Adipocyte (in vitro differentiated cells): Measurements from ENCODE around the gene AP3B2.
"Not testable (repeated sequence)": the region's sequence is repeated elsewhere in the genome, so short reads cannot be mapped to it uniquely, and the experiment has no call there.

Experiments used
- DNase-seq: peaks from one replicate; pipeline ENCODE4 v3.0.0-alpha.2; 2015; ENCODE audit warnings: low read depth
- H3K27me3 ChIP-seq: replicated peaks from 2 replicates; pipeline ENCODE4 v1.7.0; 2013; ENCODE audit warnings: mild to moderate bottlenecking, low read length, moderate library complexity; ENCODE audit not compliant: control insufficient read depth, insufficient read depth
- H3K36me3 ChIP-seq: 2 replicates; pipeline ENCODE4 v1.7.0; 2013; ENCODE audit warnings: low read length, mild to moderate bottlenecking, moderate library complexity; ENCODE audit not compliant: control insufficient read depth, insufficient read depth, severe bottlenecking
- H3K4me1 ChIP-seq: 2 replicates; pipeline ENCODE4 v1.7.0; 2013; ENCODE audit warnings: mild to moderate bottlenecking, low read length, moderate library complexity; ENCODE audit not compliant: control insufficient read depth, insufficient read depth
- H3K4me3 ChIP-seq: 2 replicates; pipeline ENCODE4 v1.7.0; 2013; ENCODE audit warnings: mild to moderate bottlenecking, low read length, moderate library complexity
- H3K9ac ChIP-seq: 2 replicates; pipeline ENCODE4 v1.7.0; 2013; ENCODE audit warnings: mild to moderate bottlenecking, low read length, moderate library complexity
- H3K9me3 ChIP-seq: 2 replicates; pipeline ENCODE4 v1.7.0; 2013; ENCODE audit warnings: mild to moderate bottlenecking, low read length, moderate library complexity; ENCODE audit not compliant: control insufficient read depth

Gene AP3B2

GRCh38 chr15:82726816-82727215 lies 17.1 kb upstream of the AP3B2 start:
- Histone ChIP-seq H3K36me3 (no peaks in the 10 kb centered on the region), H3K9ac (no peak overlapping the region), H3K4me1 (no peaks in the 10 kb centered on the region), H3K27me3 (no peaks in the 10 kb centered on the region), H3K9me3 (no peaks in the 10 kb centered on the region), H3K4me3 (no peak overlapping the region)
- no peak for DNase-seq

GRCh38 chr15:82715003-82715402 lies 5.3 kb upstream of the AP3B2 start:
- Histone ChIP-seq H3K36me3 (no peaks in the 10 kb centered on the region), H3K9me3 (no peaks in the 10 kb centered on the region), H3K27me3 (peaks cover 19% of the 10 kb centered on the region), H3K4me3 (no peak overlapping the region), H3K9ac (no peak overlapping the region), H3K4me1 (peaks cover 3% of the 10 kb centered on the region)
- DNase-seq: no peak

- peaks cover 19% of the 10 kb centered on the region for H3K27me3 ChIP-seq
- H3K9ac ChIP-seq: no peak overlapping the region
- H3K36me3 ChIP-seq: no peaks in the 10 kb centered on the region
- DNase-seq: no peak
- peaks cover 4% of the 10 kb centered on the region for H3K4me1 ChIP-seq
- H3K4me3 ChIP-seq: no peak overlapping the region
- no peaks in the 10 kb centered on the region for H3K9me3 ChIP-seq
Measured at GRCh38 chr15:82714016-82714415, 4.3 kb upstream of the AP3B2 start.

GRCh38 chr15:82712036-82712435 lies 2.4 kb upstream of the AP3B2 start:
- peaks cover 12% of the 10 kb centered on the region for H3K4me1 ChIP-seq
- no peak for DNase-seq
- no peak overlapping the region for H3K4me3 ChIP-seq
- H3K36me3 ChIP-seq: no peaks in the 10 kb centered on the region
- H3K9me3 ChIP-seq: no peaks in the 10 kb centered on the region
- no peak overlapping the region for H3K9ac ChIP-seq
- peaks cover 19% of the 10 kb centered on the region for H3K27me3 ChIP-seq

GRCh38 chr15:82710926-82711490 lies 1.3 kb upstream of the AP3B2 start:
- Histone ChIP-seq H3K27me3 (peaks cover 19% of the 10 kb centered on the region), H3K4me3 (no peak overlapping the region), H3K9me3 (no peaks in the 10 kb centered on the region), H3K4me1 (peaks cover 12% of the 10 kb centered on the region), H3K36me3 (no peaks in the 10 kb centered on the region), H3K9ac (no peak overlapping the region)
- no peak for DNase-seq

- Histone ChIP-seq H3K9me3 (no peaks in the 10 kb centered on the region), H3K4me3 (peak overlapping the region; percentile 81), H3K4me1 (peaks cover 12% of the 10 kb centered on the region), H3K9ac (peak overlapping the region; percentile 61), H3K36me3 (no peaks in the 10 kb centered on the region), H3K27me3 (peaks cover 19% of the 10 kb centered on the region)
- DNase-seq: no peak
Measured at GRCh38 chr15:82710208-82710555, 507 bp upstream of the AP3B2 start.

- Histone ChIP-seq H3K9me3 (no peaks in the 10 kb centered on the region), H3K4me1 (peaks cover 12% of the 10 kb centered on the region), H3K27me3 (peaks cover 16% of the 10 kb centered on the region), H3K36me3 (no peaks in the 10 kb centered on the region), H3K9ac (peak overlapping the region; percentile 78), H3K4me3 (peak overlapping the region; percentile 81)
- DNase-seq: no peak
Measured at GRCh38 chr15:82709081-82709420, 624 bp downstream of the AP3B2 start.

- peaks cover 12% of the 10 kb centered on the region for H3K4me1 ChIP-seq
- not testable (repeated sequence) for H3K9me3 ChIP-seq, H3K4me3 ChIP-seq, H3K27me3 ChIP-seq, H3K36me3 ChIP-seq, H3K9ac ChIP-seq, DNase-seq
Measured at GRCh38 chr15:82705856-82706255, 3.8 kb downstream of the AP3B2 start.

GRCh38 chr15:82699726-82700125 lies 9.9 kb downstream of the AP3B2 start:
- H3K4me1 ChIP-seq: no peaks in the 10 kb centered on the region
- no peaks in the 10 kb centered on the region for H3K36me3 ChIP-seq
- no peaks in the 10 kb centered on the region for H3K9me3 ChIP-seq
- H3K4me3 ChIP-seq: no peak overlapping the region
- no peaks in the 10 kb centered on the region for H3K27me3 ChIP-seq
- no peak for DNase-seq
- H3K9ac ChIP-seq: no peak overlapping the region

GRCh38 chr15:82698711-82699345 lies 10.8 kb downstream of the AP3B2 start:
- Histone ChIP-seq H3K4me1 (no peaks in the 10 kb centered on the region), H3K36me3 (no peaks in the 10 kb centered on the region), H3K9ac (no peak overlapping the region), H3K4me3 (no peak overlapping the region), H3K9me3 (no peaks in the 10 kb centered on the region), H3K27me3 (no peaks in the 10 kb centered on the region)
- no peak for DNase-seq

- no peaks in the 10 kb centered on the region for H3K9me3 ChIP-seq
- no peak for DNase-seq
- no peak overlapping the region for H3K4me3 ChIP-seq
- no peaks in the 10 kb centered on the region for H3K36me3 ChIP-seq
- H3K4me1 ChIP-seq: no peaks in the 10 kb centered on the region
- H3K9ac ChIP-seq: no peak overlapping the region
- no peaks in the 10 kb centered on the region for H3K27me3 ChIP-seq
Measured at GRCh38 chr15:82697735-82698407, 11.8 kb downstream of the AP3B2 start.
